ENCODE results near the gene KIAA1217.

Gene KIAA1217

DNA sequence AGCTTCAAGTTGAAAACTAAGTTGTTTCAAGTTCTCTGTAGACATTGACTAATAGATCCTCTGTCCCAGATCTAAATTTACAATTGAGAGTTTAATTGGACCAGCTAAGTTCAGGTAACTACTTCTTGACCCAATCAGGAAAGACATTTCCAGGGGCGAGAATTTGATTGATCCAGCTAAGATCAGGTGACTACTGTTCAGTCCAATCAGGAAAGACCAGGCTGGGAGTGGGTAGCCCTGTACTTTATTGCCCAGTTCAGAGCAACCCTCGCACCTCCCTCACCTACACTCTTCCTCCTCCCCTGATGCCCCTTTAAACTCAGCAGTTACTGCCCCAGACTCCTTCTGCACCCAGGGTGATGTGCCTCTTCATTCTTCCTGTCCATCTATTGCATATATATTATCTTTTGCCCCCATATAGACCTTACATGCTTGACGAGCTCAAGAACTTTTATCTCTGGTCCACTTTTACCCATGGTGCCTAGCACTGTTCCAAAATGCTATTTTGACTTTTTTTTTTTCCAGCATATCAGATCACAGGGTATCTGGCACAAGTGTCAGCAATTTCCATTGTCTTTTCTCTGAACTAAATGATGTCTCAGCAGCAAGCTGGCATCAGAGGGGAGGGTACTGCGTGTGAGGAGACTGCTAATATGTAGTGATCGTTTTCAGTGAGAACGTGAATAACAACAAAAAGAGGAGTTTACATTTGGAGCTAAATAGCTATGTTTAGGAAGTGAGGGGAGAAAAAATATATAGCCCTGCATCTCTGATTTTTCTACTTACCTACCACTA, 169.4 kb downstream of the KIAA1217 start:
- DNase-seq = no peak

- no peak for DNase-seq
These were observed 172.5 kb downstream of the KIAA1217 start for GRCh38 chr10:24381235-24382010.

GRCh38 chr10:24382045-24382444, 173.1 kb downstream of the KIAA1217 start:
- DNase-seq = no peak

GRCh38 chr10:24382596-24382978, 173.6 kb downstream of the KIAA1217 start:
- DNase-seq = no peak

- no peak for DNase-seq
These were observed 174.2 kb downstream of the KIAA1217 start for GRCh38 chr10:24382979-24383663.

- no peak for DNase-seq
These were observed 174.8 kb downstream of the KIAA1217 start for GRCh38 chr10:24383681-24384106.

DNA sequence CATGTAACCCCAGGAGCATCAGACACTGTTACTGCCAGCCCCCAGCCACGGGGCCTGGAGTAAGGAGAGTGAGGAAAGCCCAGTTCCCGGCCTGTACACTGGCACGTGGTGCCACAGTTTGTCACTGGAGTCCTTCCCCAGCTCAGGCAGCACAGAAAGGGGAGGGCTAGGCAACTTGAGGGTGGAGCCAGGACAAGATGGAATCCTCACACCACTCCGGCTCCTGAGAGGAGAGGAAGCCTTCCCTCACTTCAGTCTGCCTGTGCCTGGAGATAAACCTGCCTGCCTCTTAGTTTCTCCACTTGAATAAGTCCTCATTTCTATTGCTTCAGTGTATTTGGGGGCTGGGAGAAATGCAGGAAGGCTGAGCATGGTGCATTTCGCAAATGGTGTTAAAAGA, 176.0 kb downstream of the KIAA1217 start:
- DNase-seq = no peak

- DNase-seq = no peak
These were observed 176.8 kb downstream of the KIAA1217 start for GRCh38 chr10:24385776-24386175.

- DNase-seq = no peak
These were observed 181.3 kb downstream of the KIAA1217 start for GRCh38 chr10:24390146-24390700.

GRCh38 chr10:24390746-24391145, 181.8 kb downstream of the KIAA1217 start:
- no peak for DNase-seq

- DNase-seq = no peak
These were observed 184.3 kb downstream of the KIAA1217 start for GRCh38 chr10:24393201-24393600.

GRCh38 chr10:24394461-24395190, 185.7 kb downstream of the KIAA1217 start:
- DNase-seq = no peak

- DNase-seq = no peak
These were observed 187.5 kb downstream of the KIAA1217 start for GRCh38 chr10:24396396-24396795.

GRCh38 chr10:24397662-24398061, 188.7 kb downstream of the KIAA1217 start:
- no peak for DNase-seq

GRCh38 chr10:24404567-24404966, 195.6 kb downstream of the KIAA1217 start:
- DNase-seq = no peak

- DNase-seq = no peak
These were observed 196.7 kb downstream of the KIAA1217 start for GRCh38 chr10:24405635-24406034.

GRCh38 chr10:24406809-24407483, 198.0 kb downstream of the KIAA1217 start:
- DNase-seq = no peak

GRCh38 chr10:24407928-24408327, 199.0 kb downstream of the KIAA1217 start:
- DNase-seq = no peak

- DNase-seq = no peak
These were observed 199.4 kb downstream of the KIAA1217 start for GRCh38 chr10:24408365-24408764.

DNA sequence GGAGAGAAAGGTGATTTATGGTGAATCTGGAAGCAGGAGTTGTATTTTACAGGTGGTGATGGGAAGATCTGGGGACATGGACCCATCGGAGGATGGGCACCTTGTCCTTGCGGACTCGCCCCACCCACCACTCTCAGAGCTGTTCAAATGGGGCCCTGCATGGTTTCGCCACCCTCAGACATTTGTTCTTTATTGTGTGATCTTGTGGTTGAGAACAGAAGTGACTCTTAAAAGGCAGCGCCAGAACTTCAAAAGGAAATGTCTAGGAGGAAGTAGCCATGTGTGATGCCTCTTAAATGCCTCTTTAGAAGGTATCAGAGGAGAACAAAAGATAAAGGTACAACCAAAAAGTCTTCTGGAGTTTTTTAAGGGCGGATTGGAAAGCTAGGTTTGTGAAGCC, 205.7 kb downstream of the KIAA1217 start:
- DNase-seq = no peak

DNA sequence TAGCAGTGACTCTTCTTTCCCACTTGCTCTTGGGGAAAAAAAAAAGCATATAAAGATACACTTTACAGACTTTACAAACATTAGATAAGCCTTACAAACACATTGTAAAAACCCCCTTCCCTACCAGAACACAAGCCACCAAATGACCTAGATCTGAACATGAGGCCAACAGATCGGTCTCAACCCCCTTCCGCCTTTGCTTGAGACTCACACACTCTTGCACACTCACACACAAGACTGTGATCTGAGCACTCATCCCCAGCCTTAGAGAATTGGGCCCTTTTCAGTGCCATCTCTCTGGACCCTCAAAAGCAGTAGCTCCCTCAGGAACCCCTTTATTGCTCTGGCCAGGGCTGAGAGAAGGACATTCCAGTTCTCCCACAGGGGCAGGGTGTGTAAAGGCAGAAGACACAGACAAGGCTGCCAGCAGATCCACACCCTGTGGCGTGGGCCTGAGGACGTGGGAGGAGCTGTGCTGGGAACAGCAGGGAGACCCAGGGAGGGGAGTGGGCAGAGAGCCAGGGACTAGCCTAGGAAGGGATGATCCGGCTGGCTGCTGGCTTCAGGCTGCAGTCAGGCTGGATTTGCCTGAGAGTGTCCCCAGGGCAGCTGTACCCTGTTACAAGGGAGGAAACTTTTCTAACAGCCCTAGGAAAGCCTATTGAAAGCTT, 206.7 kb downstream of the KIAA1217 start:
- no peak for DNase-seq
